Fibroblast of skin of right quadriceps (primary cell): Measurements from ENCODE around the gene FIGN.

Experiments used
- DNase-seq: peaks from one replicate; pipeline ENCODE4 v3.0.0-alpha.2; 2013

Gene FIGN

GRCh38 chr2:163701399-163702195 lies 34.2 kb downstream of the FIGN start:
- DNase-seq: no peak

DNA sequence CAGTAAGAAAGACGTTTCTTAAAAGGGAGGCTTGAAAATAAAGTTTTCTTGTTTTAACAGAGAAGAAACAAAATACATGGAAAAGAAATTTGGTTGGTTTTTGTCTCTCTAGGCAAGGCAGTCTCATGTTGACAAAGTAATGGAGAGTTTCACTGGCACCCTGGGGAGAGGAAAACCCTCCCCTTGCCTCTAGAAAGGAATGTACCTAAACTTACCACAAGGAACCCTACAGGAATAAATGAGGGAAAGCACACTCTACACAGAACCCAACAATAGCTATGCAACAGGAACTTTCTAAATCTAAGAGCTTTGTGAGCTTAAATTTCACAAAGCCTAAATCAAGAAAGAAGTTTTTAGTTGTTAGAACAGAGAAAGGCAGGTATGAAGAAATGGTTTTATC lies 37.0 kb downstream of the FIGN start:
- DNase-seq: peak; percentile 26

- no peak for DNase-seq
Measured at GRCh38 chr2:163697846-163698637, 37.8 kb downstream of the FIGN start.

GRCh38 chr2:163697429-163697828 lies 38.4 kb downstream of the FIGN start:
- DNase-seq: no peak

- DNase-seq: no peak
Measured at GRCh38 chr2:163693484-163693883, 42.3 kb downstream of the FIGN start.

- no peak for DNase-seq
Measured at GRCh38 chr2:163692611-163693482, 43.0 kb downstream of the FIGN start.

- no peak for DNase-seq
Measured at GRCh38 chr2:163692081-163692480, 43.7 kb downstream of the FIGN start.

- DNase-seq: no peak
Measured at GRCh38 chr2:163690896-163691295, 44.9 kb downstream of the FIGN start.

DNA sequence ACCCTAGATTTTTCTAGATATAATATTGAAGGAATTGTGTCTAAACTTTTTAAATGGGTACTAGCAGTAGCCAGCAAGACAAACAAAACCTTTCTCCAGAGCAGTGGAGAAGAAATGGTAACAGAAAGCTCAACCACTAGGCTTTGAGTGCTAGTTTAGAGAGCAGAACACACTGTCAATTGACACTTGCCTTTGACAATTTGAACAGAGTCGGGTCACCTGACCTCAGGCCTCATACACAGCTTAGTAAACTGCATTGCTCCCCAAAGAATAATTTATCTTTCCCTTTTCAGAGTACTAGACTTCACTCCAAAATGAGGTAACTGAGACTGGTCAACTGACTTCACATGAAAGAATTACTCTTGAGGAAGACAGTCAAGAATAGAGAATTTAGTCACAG lies 48.6 kb downstream of the FIGN start:
- DNase-seq: no peak

- no peak for DNase-seq
Measured at GRCh38 chr2:163686289-163686688, 49.5 kb downstream of the FIGN start.

DNA sequence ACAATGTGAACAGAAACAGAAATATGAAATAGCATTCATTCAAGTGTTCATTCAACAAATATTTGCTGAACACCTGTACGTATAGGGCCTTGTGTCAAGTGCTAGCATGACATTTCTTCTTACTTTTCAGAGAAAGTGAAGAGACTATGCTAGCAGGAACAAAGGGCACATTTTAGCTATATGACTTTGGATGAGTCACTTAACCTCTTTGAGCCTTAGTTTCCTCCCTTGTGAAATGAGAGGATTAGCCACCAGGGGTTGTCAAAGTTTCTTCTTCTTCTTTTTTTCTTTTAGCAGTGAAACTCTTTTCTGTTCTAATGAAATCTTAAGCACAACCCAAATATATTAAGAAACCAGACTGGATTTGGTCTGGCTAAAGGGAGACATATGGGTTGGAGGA lies 53.1 kb downstream of the FIGN start:
- DNase-seq: peak; percentile 27

GRCh38 chr2:163681745-163682144 lies 54.1 kb downstream of the FIGN start:
- peak; percentile 17 for DNase-seq

GRCh38 chr2:163675388-163675787 lies 60.4 kb downstream of the FIGN start:
- DNase-seq: no peak

DNA sequence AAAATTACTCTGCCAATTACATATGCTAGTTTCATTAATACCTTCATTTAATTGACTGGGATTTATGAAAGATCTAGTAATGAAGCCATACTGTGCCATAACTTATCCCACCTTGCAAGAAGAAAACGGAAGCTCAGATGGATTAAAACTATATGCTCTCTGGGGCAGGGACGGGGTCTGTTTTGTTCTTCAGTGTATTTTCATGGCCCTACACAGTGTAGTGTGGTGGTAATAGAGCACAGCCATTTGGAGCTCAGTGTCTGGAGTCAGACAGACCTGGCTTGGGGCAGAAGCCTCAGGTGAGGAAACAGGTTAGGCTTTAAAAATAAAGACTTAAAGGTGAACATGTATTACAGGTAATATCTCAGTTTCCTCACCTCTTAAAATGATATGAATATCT lies 62.3 kb downstream of the FIGN start:
- DNase-seq: no peak

- DNase-seq: no peak
Measured at GRCh38 chr2:163670929-163671328, 64.9 kb downstream of the FIGN start.

DNA sequence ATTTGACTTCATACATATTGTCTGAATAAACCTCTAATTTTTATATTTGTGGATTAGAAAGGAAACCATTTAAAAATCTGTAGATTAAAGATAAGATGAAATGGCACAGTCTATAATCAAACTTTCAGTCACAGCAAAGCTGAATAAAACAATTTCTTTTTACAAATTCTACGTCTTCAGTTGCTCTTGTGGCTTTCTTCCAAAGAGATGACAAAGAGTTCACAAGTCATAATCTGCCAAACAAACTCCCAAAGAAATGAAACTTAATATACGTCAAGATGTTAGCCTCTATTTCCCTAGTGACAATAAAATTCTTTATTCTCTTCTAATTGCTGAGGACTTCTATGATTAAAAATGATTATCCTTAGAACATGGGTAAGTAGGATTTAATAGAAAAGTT lies 66.3 kb downstream of the FIGN start:
- DNase-seq: no peak

GRCh38 chr2:163667064-163667887 lies 68.5 kb downstream of the FIGN start:
- DNase-seq: peak; percentile 92

DNA sequence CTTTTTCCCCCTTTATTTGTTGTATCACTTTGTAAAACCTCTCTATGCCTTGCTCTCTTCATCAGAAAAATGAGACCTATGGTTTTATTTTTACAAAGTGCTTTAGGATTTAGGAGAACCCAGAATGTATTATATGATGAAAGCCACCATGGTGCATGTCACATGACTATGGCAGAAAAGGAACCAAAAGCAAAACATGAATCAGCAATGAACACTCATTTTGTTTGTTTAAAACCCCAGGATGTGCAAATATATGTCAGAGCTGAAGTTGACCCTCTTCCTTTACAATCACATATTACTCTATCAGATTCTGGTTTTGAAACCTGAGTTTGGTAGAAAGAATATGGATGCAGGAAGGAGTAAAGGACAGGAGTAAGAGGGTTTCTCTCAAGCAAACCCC lies 70.0 kb downstream of the FIGN start:
- DNase-seq: peak; percentile 15

DNA sequence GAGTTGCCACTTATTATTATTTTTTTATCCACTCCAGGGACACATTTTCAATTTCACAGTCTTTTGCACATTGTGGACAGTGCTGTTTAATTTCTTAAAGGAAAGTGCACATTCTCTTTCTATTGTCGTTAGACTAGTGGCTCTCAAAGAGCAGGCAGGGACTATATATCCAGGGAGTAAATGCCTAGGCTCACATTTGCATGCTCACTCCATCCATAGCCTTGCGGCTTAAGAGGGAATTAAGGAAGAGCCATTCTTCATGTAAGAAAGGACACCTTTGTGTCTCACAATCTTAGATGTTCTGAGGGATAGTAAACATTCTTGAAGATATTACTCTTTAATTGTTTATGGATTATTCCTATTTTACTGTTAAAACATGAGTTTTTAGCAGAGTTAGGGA lies 70.8 kb downstream of the FIGN start:
- no peak for DNase-seq

- DNase-seq: peak; percentile 82
Measured at GRCh38 chr2:163664610-163665009, 71.2 kb downstream of the FIGN start.

DNA sequence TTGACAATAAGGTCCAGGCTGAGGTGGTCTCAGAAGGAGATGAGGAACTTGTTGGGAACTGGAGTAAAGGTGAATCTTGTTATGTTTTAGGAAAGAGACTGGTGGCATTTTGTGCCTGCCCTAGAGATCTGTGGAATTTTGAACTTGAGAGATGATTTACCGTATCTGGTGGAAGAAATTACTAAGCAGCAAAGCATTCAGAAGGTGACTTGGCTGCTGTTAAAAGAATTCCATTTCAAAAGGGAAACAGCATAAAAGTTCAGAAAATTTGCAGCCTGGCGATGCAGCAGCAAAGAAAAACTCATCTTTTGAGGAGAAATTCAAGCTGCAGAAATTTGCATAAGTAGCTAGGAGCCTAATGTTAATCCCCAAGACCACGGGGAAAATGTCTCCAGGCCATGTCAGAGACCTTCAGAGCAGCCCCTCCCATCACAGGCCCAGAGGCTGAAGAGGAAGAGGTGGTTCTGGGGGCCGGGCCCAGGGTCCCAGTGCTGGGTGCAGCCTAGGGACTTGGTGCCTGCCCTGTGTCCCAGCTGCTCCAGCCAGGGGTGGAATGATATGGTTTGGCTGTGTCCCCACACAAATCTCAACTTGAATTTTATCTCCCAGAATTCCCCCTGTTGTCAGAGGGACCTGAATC lies 73.5 kb downstream of the FIGN start:
- DNase-seq: peak; percentile 37

DNA sequence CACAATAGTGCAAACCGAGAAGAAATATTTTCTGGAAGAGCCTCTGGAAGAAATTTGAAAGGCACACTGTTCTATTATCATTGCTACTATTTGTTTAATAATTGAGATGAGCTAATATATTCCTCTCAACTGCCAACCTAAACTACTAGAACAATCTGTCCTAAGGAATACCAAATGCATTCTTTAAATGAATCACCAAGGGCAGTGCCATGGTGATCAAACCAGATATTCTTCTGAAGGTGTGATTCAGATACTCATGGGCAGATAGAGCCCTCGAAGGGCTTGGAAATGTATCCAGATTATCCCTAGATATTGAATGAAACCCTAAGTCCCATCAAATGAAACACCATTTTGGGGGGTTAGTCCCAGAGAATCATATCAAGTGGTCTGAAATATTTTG lies 76.6 kb downstream of the FIGN start:
- no peak for DNase-seq
